Neuronal stem cell (in vitro differentiated cells): Measurements from ENCODE around the gene MSI1.

Source experiments
- DNase-seq: peaks from one replicate; pipeline ENCODE4 v3.0.0-alpha.2; 2013; ENCODE audit warnings: low spot score
- H2AFZ ChIP-seq: one replicate; pipeline ENCODE4 v1.6.1; 2013; ENCODE audit warnings: mild to moderate bottlenecking, low read length, inconsistent platforms
- H2AK5ac ChIP-seq: 2 replicates; pipeline ENCODE4 v1.6.1; 2013; ENCODE audit warnings: low read depth, mild to moderate bottlenecking, inconsistent platforms, low read length, moderate library complexity, mixed read lengths
- H2BK120ac ChIP-seq: 2 replicates; pipeline ENCODE4 v1.6.1; 2013; ENCODE audit warnings: low read depth, mild to moderate bottlenecking, inconsistent platforms, low read length, moderate library complexity, mixed read lengths
- H2BK12ac ChIP-seq: one replicate; pipeline ENCODE4 v1.6.1; 2013; ENCODE audit warnings: low read length, inconsistent platforms
- H2BK15ac ChIP-seq: 2 replicates; pipeline ENCODE4 v1.6.1; 2013; ENCODE audit warnings: mild to moderate bottlenecking, low read length, inconsistent platforms, mixed read lengths
- H2BK5ac ChIP-seq: one replicate; pipeline ENCODE4 v1.6.1; 2013; ENCODE audit warnings: inconsistent platforms, mild to moderate bottlenecking, low read length, moderate library complexity
- H3K14ac ChIP-seq: one replicate; pipeline ENCODE4 v1.6.1; 2013; ENCODE audit warnings: low read length, inconsistent platforms
- H3K18ac ChIP-seq: 2 replicates; pipeline ENCODE4 v1.6.1; 2013; ENCODE audit warnings: low read length, inconsistent platforms
- H3K23ac ChIP-seq: 2 replicates; pipeline ENCODE4 v1.6.1; 2013; ENCODE audit warnings: low read depth, mild to moderate bottlenecking, mixed read lengths, low read length, inconsistent platforms; ENCODE audit not compliant: poor library complexity
- H3K27ac ChIP-seq: replicated peaks from 3 replicates; pipeline ENCODE4 v1.5.1; 2013; ENCODE audit warnings: low read length, inconsistent platforms
- H3K27me3 ChIP-seq, 3 experiments: 2 replicates each; pipeline ENCODE4 v1.6.1; 2013; ENCODE audit warnings: low read length in 3 of 3, mild to moderate bottlenecking in 2 of 3, inconsistent platforms in 1 of 3, low read depth in 1 of 3, mixed read lengths in 1 of 3, moderate library complexity in 1 of 3; ENCODE audit not compliant: control insufficient read depth in 3 of 3, insufficient read depth in 3 of 3
- H3K36me3 ChIP-seq, 2 donors: replicated peaks in 1 of 2; 2 replicates each; pipeline ENCODE4 v1.6.1; 2013; ENCODE audit warnings: low read length in 2 of 2; ENCODE audit not compliant: control insufficient read depth in 2 of 2, insufficient read depth in 2 of 2
- H3K4ac ChIP-seq: 2 replicates; pipeline ENCODE4 v1.6.1; 2013; ENCODE audit warnings: inconsistent platforms, mild to moderate bottlenecking, low read length, moderate library complexity
- H3K4me1 ChIP-seq, 2 donors: 1 replicate in 1 of 2; 2 replicates in 1 of 2; pipeline ENCODE4 v1.6.1; 2013; ENCODE audit warnings: low read length in 2 of 2, low read depth in 1 of 2; ENCODE audit not compliant: control insufficient read depth in 2 of 2, insufficient read depth in 1 of 2
- H3K4me2 ChIP-seq: one replicate; pipeline ENCODE4 v1.6.1; 2013; ENCODE audit warnings: mild to moderate bottlenecking, low read length, inconsistent platforms; ENCODE audit not compliant: insufficient read depth, poor library complexity, severe bottlenecking
- H3K4me3 ChIP-seq, 2 donors: 2 replicates each; pipeline ENCODE4 v1.5.1; 2013; ENCODE audit warnings: low read length in 2 of 2, mild to moderate bottlenecking in 2 of 2, inconsistent platforms in 1 of 2, moderate library complexity in 1 of 2
- H3K79me1 ChIP-seq: one replicate; pipeline ENCODE4 v1.6.1; 2013; ENCODE audit warnings: low read depth, mild to moderate bottlenecking, inconsistent platforms, low read length, moderate library complexity
- H3K9ac ChIP-seq: one replicate; pipeline ENCODE4 v1.6.1; 2013; ENCODE audit warnings: mild to moderate bottlenecking, low read depth, low read length, inconsistent platforms; ENCODE audit not compliant: poor library complexity
- H3K9me3 ChIP-seq, 2 donors: replicated peaks in 1 of 2; 2 replicates each; pipeline versions ENCODE3 to v1.6.1; 2013; ENCODE audit warnings: low read length in 2 of 2, mild to moderate bottlenecking in 2 of 2, inconsistent platforms in 1 of 2, low read depth in 1 of 2, mixed read lengths in 1 of 2, moderate library complexity in 1 of 2; ENCODE audit not compliant: control insufficient read depth in 2 of 2, insufficient read depth in 1 of 2
- H4K8ac ChIP-seq: one replicate; pipeline ENCODE4 v1.6.1; 2013; ENCODE audit warnings: low read depth, mild to moderate bottlenecking, inconsistent platforms, low read length, moderate library complexity
- H4K91ac ChIP-seq: one replicate; pipeline ENCODE4 v1.6.1; 2013; ENCODE audit warnings: low read length, low read depth, mild to moderate bottlenecking, inconsistent platforms; ENCODE audit not compliant: poor library complexity
- WGBS, 2 donors: extraction: QIAGEN DNeasy Blood & Tissue Kit; methylation state at CpG; one replicate each; pipeline ENCODE4 v1.1.7; 2013; ENCODE audit warnings: missing lambda C conversion rate in 2 of 2, mixed read lengths in 1 of 2; ENCODE audit not compliant: insufficient read length in 2 of 2, insufficient replicate concordance in 1 of 2; ENCODE audit errors: extremely low coverage in 2 of 2; 5-methylcytosine and 5-hydroxymethylcytosine counted together

Gene MSI1

GRCh38 chr12:120323772-120324171 is 45.2 kb downstream of the MSI1 start:
- Histone ChIP-seq H3K9ac (no peak overlapping the region), H2AFZ (no peak overlapping the region), H3K27me3 (peaks cover 0 to 19% (median 0%) of the 10 kb centered on the region in 3 experiments), H3K36me3 (no peaks in the 10 kb centered on the region), H3K4ac (no peak overlapping the region), H3K18ac (no peak overlapping the region), H3K4me3 (no peak overlapping the region), H3K27ac (no peak overlapping the region), H3K4me1 (peaks cover 4 to 5% of the 10 kb centered on the region in 2 donors), H2BK120ac (no peak overlapping the region), H3K23ac (no peak overlapping the region), H2AK5ac (no peak overlapping the region), H3K4me2 (no peak overlapping the region), H3K79me1 (no peaks in the 10 kb centered on the region), H4K91ac (no peak overlapping the region), H3K14ac (no peak overlapping the region), H2BK15ac (no peak overlapping the region), H4K8ac (no peak overlapping the region), H2BK12ac (no peak overlapping the region), H2BK5ac (no peak overlapping the region), H3K9me3 (no peaks in the 10 kb centered on the region)
- no peak for DNase-seq
- no CpG with 5 or more reads among the region's 2 CpGs for WGBS, 2 donors

- H3K4me2 ChIP-seq, result no peak overlapping the region
- no peaks in the 10 kb centered on the region for H3K79me1 ChIP-seq
- no peak overlapping the region for H4K91ac ChIP-seq
- H3K9me3 ChIP-seq, result no peaks in the 10 kb centered on the region
- no peak overlapping the region for H2BK15ac ChIP-seq
- no peak overlapping the region for H2BK12ac ChIP-seq
- no peak overlapping the region for H3K4ac ChIP-seq
- no peak overlapping the region for H3K18ac ChIP-seq
- no CpG with 5 or more reads among the region's 13 CpGs for WGBS, 2 donors
- H2BK5ac ChIP-seq, result no peak overlapping the region
- no peak overlapping the region for H4K8ac ChIP-seq
- H3K14ac ChIP-seq, result no peak overlapping the region
- no peaks in the 10 kb centered on the region for H3K36me3 ChIP-seq
- H2BK120ac ChIP-seq, result no peak overlapping the region
- no peak overlapping the region for H2AFZ ChIP-seq
- H3K9ac ChIP-seq, result no peak overlapping the region
- peaks cover 4 to 9% of the 10 kb centered on the region in 2 donors for H3K4me1 ChIP-seq
- H3K27ac ChIP-seq, result no peak overlapping the region
- peaks cover 0 to 13% (median 0%) of the 10 kb centered on the region in 3 experiments for H3K27me3 ChIP-seq
- no peak overlapping the region for H3K4me3 ChIP-seq
- no peak overlapping the region for H3K23ac ChIP-seq
- H2AK5ac ChIP-seq, result no peak overlapping the region
- DNase-seq, result no peak
Measured at GRCh38 chr12:120321382-120322202, 47.4 kb downstream of the MSI1 start.

GRCh38 chr12:120317224-120318105 is 51.5 kb downstream of the MSI1 start:
- Histone ChIP-seq H3K23ac (no peak overlapping the region), H3K14ac (no peak overlapping the region), H3K27ac (no peak overlapping the region), H2AFZ (peak overlapping the region; percentile 89), H3K4ac (no peak overlapping the region), H3K4me1 (peaks cover 0 to 4% of the 10 kb centered on the region in 2 donors), H3K18ac (peak overlapping the region; percentile 91), H2BK120ac (no peak overlapping the region), H3K27me3 (peaks cover 0 to 10% (median 0%) of the 10 kb centered on the region in 3 experiments), H2BK12ac (no peak overlapping the region), H4K91ac (no peak overlapping the region), H2BK5ac (no peak overlapping the region), H2AK5ac (peak overlapping the region; percentile 82), H3K9me3 (no peaks in the 10 kb centered on the region), H3K4me3 (peak overlapping the region; percentile 57 to 71), H2BK15ac (no peak overlapping the region), H3K36me3 (no peaks in the 10 kb centered on the region), H3K79me1 (no peaks in the 10 kb centered on the region), H4K8ac (no peak overlapping the region), H3K4me2 (peak overlapping the region; percentile 82), H3K9ac (peak overlapping the region; percentile 80)
- peak; percentile 99 for DNase-seq
- WGBS, 2 donors, result no CpG with 5 or more reads among the region's 42 CpGs

DNA sequence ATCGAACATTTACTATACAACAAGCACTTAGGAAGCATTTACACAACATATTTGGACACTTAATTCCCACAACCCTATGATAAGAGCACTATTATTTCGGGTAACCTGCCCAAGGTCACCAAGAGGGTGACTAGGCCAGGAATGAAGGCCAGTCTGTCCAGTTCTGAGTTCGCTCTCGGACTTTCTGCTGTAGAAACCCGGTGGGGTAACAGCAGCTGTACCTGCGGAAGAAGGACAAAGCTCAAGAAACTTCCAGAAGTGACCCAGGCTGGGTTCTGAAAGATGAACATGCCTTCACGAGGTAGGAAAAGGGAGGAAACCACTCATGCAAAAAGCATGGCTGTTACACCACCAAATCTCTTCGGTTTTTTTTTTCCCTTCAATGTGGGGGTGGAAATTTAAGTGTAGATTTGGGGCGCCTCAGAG is 52.2 kb downstream of the MSI1 start:
- no CpG with 5 or more reads among the region's 9 CpGs for WGBS, 2 donors

More for the DNA sequence above, 52.2 kb downstream of the MSI1 start:
- peak overlapping the region; percentile 57 to 71 for H3K4me3 ChIP-seq
- H3K27me3 ChIP-seq, result peaks cover 0 to 4% (median 0%) of the 10 kb centered on the region in 3 experiments
- no peaks in the 10 kb centered on the region for H3K36me3 ChIP-seq
- H2BK120ac ChIP-seq, result no peak overlapping the region
- H3K4me2 ChIP-seq, result peak overlapping the region; percentile 82
- peak; percentile 11 for DNase-seq
- no peak overlapping the region for H3K9ac ChIP-seq
- H2BK5ac ChIP-seq, result no peak overlapping the region
- no peak overlapping the region for H3K27ac ChIP-seq
- no peaks in the 10 kb centered on the region for H3K9me3 ChIP-seq
- H4K8ac ChIP-seq, result no peak overlapping the region
- H2BK12ac ChIP-seq, result no peak overlapping the region
- peak overlapping the region; percentile 82 for H2AK5ac ChIP-seq
- H2AFZ ChIP-seq, result peak overlapping the region; percentile 89
- H3K18ac ChIP-seq, result peak overlapping the region; percentile 91
- H4K91ac ChIP-seq, result no peak overlapping the region
- no peak overlapping the region for H2BK15ac ChIP-seq
- H3K4ac ChIP-seq, result no peak overlapping the region
- no peak overlapping the region for H3K23ac ChIP-seq
- H3K79me1 ChIP-seq, result no peaks in the 10 kb centered on the region
- H3K4me1 ChIP-seq, result peaks cover 0 to 4% of the 10 kb centered on the region in 2 donors
- H3K14ac ChIP-seq, result no peak overlapping the region
